ENCODE measurements around the gene METTL25B.

Gene METTL25B

GRCh38 chr1:156700736-156701531 is 27.3 kb upstream of the METTL25B start:
- no peak for DNase-seq (ENCODE audit: low read depth)

GRCh38 chr1:156703336-156703735 is 24.9 kb upstream of the METTL25B start:
- DNase-seq (ENCODE audit: low read depth), result no peak

- no peak for DNase-seq (ENCODE audit: low read depth)
Measured at GRCh38 chr1:156703741-156704140, 24.5 kb upstream of the METTL25B start.

- DNase-seq (ENCODE audit: low read depth), result no peak
Measured at GRCh38 chr1:156704166-156704711, 24.0 kb upstream of the METTL25B start.

GRCh38 chr1:156704930-156705320 is 23.3 kb upstream of the METTL25B start:
- DNase-seq (ENCODE audit: low read depth), result no peak

GRCh38 chr1:156705321-156705917 is 22.9 kb upstream of the METTL25B start, which contains the start of gene CRABP2:
TSS of gene CRABP2 (minus strand) at chr1:156705583. CDS start at chr1:156705446, 137 bp downstream.
- DNase-seq (ENCODE audit: low read depth), result no peak

GRCh38 chr1:156705918-156706656 is 22.2 kb upstream of the METTL25B start:
- peak; percentile 45 for DNase-seq (ENCODE audit: low read depth)

- DNase-seq (ENCODE audit: low read depth), result no peak
Measured at GRCh38 chr1:156706657-156707416, 21.4 kb upstream of the METTL25B start.

- DNase-seq (ENCODE audit: low read depth), result no peak
Measured at GRCh38 chr1:156707417-156708217, 20.7 kb upstream of the METTL25B start.

- no peak for DNase-seq (ENCODE audit: low read depth)
Measured at GRCh38 chr1:156708218-156708661, 20.0 kb upstream of the METTL25B start.

GRCh38 chr1:156709031-156709430 is 19.2 kb upstream of the METTL25B start:
- no peak for DNase-seq (ENCODE audit: low read depth)

- no peak for DNase-seq (ENCODE audit: low read depth)
Measured at GRCh38 chr1:156709757-156710489, 18.3 kb upstream of the METTL25B start.

- DNase-seq (ENCODE audit: low read depth), result no peak
Measured at GRCh38 chr1:156711011-156711817, 17.1 kb upstream of the METTL25B start.

- no peak for DNase-seq (ENCODE audit: low read depth)
Measured at GRCh38 chr1:156712626-156713025, 15.6 kb upstream of the METTL25B start.

GRCh38 chr1:156714830-156715229 is 13.4 kb upstream of the METTL25B start:
- no peak for DNase-seq (ENCODE audit: low read depth)

GRCh38 chr1:156717351-156717750 is 10.9 kb upstream of the METTL25B start:
- no peak for DNase-seq (ENCODE audit: low read depth)

GRCh38 chr1:156721131-156721530 is 7.1 kb upstream of the METTL25B start:
- DNase-seq (ENCODE audit: low read depth), result no peak

GRCh38 chr1:156721535-156721934 is 6.7 kb upstream of the METTL25B start:
- no peak for DNase-seq (ENCODE audit: low read depth)

- DNase-seq (ENCODE audit: low read depth), result peak; percentile 73
Measured at GRCh38 chr1:156725683-156726280, 2.5 kb upstream of the METTL25B start.

Data from activated gamma-delta T cell treated with anti-CD3 and anti-CD28 coated beads, Interleukin-2, amount 50 U/mL, for 16 hours (primary cell).